Bone marrow (tissue), 2 donors: ENCODE data around the gene TJP1.
"Not testable (repeated sequence)": the region's sequence is repeated elsewhere in the genome, so short reads cannot be mapped to it uniquely, and the experiment has no call there.

ENCODE experiments used
- DNase-seq, 2 donors: peaks; one replicate each; lab custom pipeline; 2025; lab: John Stamatoyannopoulos, UW

Gene TJP1

DNA sequence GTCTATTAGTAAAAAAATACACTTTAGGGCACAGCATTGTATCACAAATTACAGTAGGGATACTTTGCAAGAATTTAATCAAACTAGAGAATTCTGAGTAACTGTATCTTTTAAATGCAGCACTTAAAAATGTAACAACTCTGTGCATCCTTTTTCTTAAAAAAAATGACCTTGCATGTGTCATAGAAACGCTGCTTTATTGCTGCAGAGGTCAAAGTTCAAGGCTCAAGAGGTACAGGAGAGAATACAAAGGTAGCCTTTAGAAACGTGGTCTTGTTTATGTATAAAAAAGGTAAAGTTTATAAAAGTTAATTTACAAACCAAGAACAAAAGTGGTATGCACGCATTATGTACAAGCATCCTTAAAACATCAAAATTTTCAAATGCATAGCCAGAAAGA lies 122.0 kb downstream of the TJP1 start:
- no peak for DNase-seq

DNA sequence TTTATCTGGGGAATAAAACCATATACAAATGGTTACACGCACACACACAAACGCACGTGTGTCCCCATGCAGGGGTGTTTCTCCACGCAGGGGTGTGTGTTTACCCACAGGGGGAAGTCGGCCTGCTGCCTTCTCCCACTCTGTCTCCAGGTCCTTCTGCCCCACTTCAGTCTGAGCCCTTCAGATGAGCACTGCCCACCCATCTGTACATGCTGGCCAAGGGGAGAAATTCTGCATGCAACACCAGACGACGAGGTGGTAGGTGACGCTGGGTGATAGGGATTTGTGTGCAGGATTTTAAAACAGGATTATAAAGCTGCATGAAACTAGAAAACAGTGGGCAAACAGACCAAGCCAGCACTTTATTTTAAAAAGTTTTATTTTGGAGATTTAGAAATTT lies 122.5 kb downstream of the TJP1 start:
- DNase-seq: no peak

DNA sequence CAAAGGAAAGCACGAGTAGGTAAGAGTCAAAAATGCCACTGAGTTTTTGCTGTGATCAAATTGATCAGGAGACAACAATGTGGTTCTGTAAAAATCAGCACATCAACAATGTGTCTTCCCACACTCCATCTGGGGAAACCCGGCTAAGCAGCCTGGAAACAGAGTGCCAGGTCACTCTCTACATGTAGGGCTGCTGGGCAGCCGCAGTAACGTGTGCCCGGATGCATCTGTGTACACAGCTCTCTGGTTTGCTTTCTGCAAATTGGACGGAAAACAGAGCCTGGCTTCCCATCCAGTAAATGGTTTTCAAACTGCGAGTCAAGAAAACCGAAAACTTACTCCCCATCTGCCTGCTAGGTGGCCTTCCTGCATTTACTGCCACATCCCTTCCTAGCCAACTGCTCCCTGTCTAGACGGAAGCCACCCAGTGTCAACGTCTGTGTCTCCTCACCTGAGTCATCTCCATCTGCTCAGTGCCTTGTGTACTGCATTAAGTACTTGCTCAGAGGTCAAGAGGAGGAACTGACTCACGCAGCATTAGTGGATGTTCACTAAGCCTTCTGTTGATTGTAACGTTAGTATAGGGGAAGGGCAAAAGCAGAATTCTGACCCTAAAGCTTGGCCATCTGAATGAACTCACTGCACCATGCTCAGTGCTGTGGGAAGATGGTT lies 124.1 kb downstream of the TJP1 start:
- no peak for DNase-seq

DNA sequence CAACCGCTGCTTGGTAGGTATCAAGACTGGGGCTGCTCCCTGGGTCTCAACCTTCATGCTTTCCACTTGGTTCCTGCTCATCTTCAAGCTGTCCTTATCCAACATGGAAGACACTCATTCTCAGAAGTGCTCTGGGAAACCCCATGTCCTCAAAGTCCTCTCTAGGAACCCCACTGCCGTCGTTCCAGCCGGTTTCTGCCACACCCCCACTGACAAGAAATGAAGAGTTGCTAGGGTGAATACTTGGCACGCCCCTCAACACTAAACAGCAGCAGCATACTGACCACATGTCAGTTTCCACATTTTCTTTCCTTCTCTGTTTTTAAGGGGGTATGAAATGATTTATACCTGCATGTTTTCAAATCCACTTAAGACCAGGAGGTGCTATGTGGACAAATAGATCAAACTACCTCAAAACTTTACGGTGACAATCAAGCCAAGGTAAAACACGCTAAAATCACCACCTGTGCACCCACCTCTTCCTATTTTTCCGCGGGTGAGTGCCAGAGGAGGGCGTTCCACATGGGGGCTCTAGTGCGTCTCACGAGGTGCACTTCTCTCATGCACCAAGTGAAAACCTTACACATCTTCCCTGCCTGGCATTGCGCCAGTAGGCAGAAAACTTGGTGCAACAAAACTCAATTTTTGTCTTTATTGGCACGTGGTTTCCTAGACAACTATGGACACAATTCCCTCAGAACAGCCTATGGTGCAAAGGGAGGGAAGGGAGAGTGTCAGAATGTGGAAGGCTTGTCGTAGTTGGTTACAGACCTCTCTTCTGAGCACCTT lies 125.1 kb downstream of the TJP1 start:
- no peak for DNase-seq

DNA sequence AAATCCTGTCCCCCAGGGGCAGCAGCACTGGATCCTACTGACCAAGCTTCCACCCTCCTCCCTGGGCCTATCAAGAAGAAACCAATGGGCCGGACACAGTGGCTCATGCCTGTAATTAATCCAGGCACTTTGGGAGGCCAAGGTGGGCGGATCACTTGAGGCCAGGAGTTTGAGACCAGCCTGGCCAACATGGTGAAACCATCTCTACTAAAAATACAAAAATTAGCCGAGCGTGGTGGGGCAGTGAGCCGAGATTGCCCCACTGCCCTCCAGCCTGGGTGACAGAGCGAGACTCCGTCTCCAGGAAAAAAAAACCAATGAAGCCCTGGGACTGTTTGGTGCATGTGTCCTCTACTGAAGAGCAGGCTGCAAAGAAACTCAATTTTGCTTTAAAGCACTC lies 125.8 kb downstream of the TJP1 start:
- DNase-seq: not testable (repeated sequence)

DNA sequence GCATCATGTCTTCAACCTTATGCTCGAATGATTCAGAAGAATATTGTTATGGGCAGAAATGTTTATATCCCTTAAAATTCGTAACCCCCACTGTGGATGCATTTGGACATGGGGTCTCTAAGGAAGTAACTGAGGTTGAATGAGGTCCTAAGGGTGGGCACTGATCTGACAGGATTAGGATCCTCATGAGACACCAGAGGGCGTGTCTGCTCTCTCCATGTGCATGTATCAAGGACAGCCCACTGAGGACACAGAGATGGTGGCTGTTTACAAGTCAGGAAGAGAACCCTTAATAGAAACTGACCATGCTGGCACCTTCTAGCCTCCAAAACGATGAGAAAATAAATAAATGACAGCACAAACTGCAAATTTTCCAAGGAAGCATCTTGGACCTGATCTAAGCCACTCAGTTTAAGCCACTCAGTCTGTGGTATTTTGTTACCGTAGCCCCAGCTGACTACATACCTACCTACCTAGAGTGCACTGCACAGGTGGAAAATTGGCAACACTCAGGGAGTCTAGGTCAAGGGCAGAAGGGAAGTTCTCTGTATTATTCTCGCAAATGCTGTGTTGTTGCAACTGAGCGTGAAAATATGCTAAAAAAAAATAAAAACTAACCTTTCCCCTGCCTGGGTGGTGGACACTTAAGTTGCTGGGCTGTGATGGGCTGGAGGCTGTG lies 126.6 kb downstream of the TJP1 start:
- no peak for DNase-seq

DNA sequence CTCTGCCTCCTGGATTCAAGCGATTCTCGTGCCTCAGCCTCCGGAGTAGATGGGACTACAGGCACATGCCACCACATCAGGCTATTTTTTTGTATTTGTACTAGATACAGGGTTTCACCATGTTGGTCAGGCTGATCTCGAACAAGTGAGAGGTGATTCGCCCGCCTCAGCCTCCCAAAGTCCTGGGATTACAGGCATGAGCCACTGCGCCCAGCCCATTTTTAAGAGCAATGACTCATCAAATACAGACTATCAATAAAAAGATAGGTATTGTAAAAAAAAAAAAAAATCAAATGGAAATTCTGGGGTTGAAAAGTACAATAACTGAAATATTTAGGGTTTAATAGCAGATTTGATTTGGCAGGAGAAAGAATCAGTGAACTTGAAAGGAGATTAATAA lies 129.0 kb downstream of the TJP1 start:
- no peak for DNase-seq

DNA sequence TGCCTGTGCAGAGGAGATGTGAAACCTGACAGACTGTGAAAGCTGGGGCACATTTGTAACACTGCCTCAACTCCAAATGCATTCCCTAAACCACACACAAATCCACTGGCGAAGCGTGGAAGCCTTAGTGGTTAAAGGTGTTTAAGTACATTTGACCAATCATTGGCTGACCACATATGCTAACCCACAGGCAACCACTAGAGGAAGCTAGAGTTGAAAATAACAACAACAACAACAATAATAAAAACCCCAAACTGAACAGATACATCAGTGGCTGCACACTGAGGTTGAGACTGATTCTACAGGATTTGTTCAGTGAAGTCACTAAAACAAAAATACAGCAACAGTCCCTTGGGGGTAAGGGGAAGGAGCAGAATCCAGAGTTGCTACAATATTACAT lies 129.7 kb downstream of the TJP1 start:
- no peak for DNase-seq

DNA sequence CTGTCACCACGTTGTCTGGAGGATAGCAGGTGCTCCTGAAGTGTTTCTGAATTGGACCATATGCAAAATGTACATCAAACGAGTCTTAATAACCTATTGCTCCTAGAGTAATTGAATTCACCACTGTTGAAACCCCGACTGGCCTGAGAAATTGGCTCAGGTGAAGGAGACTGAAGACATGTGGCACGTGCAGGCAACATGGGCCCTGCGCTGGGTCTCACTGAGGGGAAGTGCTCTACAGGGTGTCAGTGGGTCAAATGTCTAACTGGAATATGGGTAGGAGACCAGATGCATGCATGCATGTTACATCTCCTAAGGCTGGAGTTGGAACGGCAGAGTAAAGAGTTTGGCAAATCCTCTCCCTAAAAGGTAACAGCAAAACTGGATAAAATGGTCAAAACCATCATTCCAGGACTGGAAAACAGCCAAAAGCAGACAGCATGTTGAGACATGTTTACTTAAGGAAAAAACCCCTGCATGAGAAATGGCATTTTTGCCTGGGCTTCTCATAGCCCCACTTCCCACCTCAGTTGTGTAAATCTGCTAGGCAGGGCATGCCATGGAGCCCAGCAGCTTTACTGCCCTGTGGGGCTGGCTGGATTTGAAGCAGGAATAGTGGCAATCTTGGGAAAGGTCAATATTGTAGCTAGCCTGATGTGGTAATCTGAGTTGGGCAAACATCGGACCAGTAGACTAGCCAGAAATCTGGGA lies 131.3 kb downstream of the TJP1 start:
- DNase-seq: no peak

DNA sequence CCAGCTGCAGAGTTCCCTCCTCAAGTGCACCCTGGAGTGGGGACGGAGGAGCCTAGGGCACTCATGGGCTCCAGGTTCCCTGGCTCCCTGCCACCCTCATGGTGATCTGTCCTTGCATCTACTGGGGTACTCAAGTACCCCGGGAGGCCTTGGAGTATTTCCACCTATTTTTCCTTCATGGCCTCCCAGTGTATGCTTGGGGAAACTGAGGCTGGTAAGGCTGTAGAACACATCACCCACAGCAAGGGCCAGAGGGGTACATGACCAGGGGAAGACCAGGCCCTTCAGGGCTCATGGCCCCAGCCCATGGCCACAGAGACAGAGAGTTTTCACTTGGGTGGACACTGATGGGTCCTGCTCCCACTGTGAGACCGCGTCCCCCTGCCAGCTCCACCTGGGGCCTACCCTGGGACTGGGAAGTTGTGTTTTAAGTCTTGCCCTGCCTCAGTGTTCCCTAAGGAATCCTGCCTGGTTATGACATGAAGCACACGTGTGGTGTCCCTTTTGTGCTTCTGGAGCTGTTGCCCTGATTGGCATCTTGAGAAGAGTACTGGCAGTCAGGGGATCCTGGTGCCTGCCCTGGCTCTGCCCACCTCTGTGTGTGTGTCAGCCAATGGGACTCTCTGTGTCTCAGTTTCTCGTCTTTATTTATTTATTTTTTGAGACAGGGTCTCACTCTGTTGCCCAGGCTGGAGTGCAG lies 132.8 kb downstream of the TJP1 start:
- DNase-seq: no peak

DNA sequence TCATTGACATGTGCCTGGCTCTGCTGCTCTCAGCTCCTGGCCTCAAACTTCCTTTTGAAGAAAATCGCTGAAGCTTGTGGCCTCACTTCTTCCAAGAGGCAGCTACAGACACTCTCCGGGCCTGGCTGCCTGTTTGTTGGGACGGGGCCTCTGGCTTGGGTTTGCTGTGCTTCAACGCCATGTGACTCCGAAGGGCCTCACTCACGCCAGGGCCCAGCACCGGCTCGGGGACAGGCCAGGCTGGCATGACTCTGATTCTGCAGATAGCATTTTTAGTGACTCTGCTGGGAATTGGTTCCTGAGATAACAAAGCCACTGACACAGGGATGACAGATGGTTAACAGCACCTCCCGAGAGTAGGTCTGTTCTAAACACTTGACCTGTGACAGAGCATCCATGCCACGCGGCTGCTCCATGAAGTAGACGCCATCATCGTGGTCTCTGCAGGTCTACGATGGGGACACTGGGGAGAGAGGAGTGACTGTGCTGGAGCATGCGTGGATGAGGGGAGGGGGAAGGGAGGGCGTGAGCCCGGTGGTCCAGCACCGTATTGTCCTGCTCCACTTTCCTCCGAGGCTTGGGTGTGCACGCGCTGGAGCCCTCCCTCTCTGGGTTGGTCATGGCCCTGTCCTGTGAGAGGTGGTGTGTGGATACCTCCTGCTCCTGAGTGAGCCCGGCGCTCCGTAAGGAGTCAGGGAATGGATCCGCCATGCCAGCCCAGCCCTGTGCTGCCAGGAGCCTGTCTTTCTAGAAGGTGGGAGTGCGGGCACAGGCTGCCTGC lies 133.6 kb downstream of the TJP1 start:
- no peak for DNase-seq

DNA sequence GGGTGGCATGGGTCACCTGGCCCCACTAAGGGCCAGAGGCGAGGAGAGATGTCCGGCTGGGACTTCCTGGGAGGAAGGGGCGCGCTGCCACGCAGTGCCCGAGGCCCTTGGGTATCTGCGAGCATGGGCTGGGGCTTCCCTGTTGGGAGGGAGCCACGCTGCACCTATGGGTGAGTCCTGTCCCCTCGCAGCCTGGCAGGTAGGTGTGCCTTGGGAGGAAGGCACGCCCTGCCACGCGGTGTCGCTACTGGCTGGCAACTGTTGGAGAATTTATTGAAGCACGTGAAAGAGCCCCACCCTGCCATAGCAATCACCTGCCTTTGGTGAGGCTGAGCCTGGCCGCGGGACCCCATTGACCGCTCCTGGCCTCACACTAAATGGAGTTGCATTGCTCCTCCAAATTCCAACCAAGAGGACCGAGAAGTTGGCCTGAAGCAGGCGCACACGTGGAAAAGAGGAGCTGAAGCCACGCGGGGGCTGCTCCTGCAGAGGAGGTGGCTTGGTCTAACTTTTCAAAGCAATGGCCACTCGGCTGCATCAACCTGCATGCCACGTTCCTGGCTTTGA lies 134.2 kb downstream of the TJP1 start:
- no peak for DNase-seq

DNA sequence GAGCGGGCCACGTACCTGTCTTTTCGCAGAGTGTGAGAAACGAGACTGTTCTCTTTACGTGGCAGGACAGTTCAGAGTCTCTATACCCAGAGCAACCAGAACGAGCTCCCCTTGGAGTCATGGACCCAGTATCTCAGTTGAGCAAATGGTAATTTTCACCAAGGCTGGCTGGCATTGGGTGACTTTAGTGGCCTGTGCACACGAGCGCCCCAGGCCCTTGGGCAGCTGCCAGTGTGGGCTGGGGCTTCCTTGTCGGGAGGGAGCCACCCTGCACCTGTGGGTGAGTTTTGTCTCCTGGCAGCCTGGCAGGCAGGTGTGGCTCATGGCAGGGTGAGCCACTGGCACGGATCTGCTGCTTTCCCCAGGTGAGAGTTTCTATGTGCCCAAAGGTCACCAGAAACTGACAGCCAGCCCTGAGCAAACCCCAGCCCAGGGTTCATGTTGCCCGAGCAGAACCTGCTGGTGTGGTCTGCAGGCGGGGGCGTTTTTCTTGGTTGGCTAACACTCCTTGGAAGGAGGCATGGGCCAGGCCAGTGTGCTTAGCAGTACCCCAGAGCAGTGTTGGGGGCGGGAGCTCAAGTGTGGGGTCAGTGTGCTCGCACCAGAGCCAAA lies 135.0 kb downstream of the TJP1 start:
- DNase-seq: no peak

DNA sequence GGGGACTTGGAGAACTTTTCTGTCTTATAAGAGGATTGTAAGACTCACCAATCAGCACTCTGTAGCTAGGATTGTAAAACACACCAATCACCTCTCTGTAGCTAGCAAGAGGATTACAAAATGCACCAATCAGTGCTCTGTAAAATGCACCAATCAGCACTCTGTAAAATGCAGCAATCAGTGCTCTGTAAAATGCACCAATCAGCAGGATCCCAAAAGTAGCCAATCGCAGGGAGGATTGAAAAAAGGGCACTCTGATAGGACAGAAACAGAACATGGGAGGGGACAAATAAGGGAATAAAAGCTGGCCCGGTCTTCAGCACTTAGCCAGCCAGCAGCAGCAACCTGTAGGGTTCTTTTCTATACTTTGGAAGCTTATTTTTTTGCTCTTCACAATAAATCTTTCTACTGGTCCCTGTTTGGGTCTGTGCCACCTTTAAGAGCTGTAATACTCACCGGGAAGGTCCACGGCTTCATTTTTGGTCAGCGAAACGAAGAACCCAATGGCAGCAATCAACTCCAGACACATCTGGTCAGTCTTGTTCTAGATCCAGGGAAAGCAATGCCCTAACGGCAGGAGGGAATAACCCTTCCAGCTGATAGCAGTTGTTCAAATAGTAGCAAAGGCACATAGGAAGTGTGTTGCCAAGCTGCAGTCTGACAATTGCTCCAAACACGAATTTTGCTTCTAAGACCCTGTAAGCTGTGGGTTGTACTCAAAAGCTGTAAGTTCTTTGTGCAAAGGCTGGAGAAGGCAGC lies 135.6 kb downstream of the TJP1 start:
- DNase-seq: no peak

DNA sequence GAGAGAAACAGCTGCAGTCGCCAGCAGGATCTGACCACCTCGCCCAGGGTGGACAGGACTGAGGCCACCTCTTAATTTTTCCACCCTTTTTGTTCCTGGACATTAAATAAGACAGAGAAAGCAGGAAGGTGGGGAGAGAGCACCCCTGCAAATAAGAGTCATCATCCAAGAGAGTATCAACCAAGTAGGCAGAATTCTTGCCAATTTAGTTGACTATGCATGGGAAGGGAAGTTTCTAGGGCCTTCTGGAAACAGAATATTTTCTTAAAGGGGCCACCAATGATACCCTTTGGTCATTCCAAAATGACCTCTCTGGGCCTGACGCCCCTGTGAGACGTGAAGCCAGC lies 136.2 kb downstream of the TJP1 start:
- no peak for DNase-seq

DNA sequence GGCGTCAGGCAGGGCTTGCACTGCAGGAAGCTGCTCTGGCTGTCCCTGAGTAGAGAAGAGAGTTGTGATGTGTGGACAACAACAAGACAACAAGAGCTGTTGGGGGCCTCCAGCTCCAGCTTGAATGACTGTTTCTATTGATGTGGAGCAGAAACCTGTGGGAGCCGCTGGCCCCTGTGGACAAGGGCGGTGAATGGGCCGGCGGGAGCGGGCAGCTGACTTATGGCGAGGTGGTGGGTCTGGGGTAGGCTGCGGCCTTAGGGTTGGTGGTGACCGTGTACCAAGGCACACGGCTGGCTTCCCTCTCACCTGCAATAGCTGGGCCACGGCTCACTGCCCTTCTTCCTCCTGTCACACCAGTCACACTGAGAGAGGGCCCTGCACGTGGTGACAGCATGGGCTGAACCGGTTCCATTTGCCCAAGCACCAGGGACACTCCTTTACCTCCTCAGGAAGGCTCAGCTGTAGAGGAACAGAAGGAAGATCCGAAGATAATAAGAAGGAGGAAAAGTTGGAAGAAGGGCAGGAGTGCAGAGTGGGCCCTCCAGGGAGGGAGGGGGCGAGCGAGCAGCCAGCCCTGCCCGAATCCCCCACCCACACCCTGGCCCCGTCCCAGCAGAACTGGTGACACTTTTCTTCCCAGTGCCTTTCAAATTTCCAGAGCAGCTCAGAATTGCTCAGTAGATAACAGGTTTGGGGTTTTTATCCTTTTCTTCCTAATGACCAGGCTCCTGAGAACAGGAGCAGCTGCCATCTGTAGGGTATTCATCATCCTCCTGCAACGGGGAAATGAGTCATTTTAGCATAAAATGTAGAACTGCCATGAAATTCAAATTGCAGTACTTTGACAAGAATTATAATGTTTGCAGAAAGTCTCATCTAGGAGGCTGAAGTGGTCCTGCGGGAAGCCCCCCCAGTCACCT lies 136.9 kb downstream of the TJP1 start:
- no peak for DNase-seq

DNA sequence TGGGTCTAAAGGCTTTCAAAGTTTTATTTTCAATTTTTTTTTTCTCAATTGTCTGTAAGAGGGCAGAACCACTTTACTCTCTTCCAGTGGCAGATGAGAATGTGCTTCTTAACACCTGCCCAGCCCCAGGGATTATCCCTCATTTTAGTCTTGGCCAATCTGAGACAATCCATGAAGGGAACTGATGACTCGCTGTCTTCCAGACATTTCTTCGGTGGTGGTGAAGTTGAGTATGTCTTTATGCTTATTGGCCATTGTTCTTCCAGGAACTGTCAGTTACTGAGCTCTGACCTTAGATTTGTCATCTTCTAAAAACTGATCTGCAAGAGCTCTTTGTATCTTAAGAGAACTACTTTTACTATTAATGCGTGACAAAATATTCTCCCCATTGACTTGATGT lies 139.5 kb downstream of the TJP1 start:
- DNase-seq: no peak

DNA sequence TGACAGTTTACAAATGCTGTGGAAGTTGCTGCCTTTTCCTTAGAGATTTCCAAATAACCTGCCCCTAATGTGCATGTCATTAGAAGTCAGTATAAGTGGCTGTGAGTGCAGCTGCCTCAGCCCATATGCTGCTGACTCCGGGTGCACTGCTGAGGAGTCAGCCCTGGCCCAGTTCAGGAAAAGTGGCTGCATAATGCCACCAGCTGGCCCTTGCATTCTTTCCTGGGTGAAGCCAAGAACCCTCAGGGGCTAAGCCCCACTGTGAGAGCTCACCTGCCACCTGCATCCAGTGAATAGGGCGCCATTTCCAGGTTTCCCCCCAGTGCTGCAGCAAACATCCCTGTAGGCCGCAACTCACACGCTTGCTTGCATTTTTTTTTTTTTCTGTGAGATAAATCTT lies 139.9 kb downstream of the TJP1 start:
- no peak for DNase-seq

DNA sequence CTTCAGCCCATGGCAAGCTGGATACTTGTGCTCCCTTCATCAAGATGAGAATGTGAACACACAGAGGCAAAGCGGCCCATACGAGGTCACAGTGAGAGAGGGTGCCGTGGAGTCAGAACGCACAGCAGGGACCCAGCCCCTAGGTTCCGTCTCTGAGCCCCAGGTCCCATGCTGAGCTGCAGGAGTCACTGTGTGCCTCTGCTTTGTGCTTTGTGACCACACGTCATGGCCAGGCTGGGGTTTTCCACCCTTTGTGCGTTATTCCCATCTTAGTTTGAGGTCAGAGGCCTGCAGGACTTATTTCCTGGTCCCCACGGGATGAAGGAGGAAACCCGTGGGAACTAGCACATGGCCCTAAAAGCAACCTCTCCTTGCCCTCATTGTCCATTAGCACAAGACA lies 140.3 kb downstream of the TJP1 start:
- DNase-seq: no peak
